ENCODE data around the gene GSDME.

The GSDME gene

DNA sequence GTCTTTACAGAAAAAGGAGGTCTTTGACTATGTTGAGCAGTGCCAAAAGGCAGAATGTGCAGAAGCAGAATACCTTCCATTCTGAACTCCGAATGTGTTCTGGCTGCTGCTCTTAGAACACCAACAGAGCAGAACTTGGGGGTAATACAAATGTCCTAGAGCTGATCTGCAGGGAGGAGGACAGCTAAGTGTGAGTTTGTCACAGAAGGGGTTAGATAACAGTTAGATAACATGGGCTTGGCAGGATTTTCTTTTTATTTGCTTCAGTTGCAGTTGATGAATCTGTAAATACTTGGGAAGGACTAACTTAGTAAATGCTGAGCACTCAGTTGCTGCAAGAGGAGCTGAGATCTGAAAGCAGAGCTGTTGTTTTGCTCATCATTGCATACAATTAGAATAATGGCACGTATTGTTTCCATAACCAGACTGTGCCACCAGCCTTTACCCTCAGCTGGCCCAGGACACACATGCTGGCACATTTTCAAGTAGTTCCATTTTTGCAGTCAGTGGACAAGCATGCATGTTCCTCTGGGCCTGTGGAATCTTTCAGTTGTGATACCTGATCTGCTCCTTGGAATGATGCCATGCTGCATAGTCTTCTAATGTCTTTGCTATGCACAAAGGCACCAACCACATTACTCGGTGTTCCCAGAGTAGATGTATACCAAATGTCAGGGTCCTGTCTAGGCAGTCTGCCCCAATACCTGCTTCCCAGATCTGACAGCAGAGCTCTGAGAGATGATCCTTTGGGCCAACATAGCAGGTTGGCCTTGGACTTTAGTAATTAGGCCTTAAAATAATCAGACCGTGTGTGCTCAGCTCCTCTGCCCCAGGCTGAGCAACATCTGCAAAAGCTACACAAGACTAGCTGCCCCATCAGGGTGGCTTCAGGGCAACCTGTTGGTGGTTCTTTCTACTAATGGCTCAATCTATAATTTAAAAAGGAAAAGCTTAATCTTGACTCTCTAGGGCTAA lies 55.7 kb downstream of the GSDME start:
- peak; percentile 95 for DNase-seq

DNA sequence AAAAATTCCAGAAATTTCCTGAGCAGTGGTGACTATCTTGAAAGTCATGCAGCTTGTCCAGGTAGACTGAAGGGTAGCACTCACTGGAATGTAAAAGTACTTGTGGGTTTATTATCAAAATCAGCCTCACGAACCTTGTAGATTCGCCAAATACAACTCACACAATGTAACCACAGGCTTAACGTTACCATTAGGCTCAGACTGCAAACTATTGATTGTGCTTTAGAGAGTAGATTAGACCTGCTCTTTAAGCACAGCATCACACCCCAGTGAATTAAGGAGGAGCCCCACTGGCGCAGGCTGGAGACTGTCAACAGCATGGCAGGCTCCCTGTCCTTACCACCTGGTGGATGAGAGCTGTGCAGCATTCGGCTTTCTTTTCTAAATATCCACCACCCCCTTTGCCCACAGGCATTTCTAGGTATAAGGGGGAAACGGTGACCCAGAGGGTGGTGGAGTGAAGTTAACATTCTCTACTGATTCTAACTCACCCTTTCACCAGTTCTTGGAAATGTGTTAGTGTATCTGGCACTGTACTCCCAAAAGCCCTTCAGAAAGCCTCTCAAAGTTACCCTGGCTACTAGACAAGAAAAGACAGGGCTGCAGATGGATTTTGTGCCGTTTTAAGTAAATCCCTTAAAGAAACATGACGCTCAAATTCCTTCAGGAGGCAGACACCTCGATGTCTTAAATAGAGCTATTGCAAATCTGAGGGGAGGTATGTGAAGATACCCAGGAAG lies 56.6 kb downstream of the GSDME start:
- peak; percentile 97 for DNase-seq

DNA sequence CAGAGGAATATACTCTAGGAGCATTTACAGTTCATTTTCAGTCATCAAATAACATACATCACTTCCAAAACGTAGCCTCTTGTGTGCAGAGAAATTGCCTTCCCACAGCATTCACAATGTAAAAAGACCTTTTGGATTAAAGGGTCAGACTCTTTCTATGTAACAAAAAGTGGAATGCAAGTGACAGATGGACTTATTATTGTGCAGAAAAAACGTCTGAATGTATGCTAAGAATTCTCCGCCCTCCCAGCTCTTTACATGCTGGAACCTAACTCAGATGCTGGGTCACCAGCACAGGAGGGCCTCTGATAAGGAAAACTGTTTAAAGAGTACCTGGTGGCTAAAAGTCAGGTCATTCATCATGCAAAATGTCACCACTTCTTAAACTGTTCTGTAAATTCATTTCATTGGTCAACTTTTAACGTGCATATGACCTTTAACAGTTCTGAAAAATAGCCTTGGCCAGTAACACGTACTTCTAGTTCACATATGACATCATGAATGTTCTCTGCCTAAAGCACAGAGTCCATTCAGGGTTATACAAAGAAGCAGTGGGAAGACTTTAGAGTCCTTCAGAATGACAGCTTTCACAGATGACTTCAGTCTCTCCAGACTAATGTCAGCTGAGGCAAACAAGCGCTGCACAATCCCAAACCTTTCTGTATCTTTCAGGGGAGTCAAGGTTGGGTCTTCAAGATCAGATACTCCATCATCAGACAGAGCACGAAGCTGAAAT lies 58.6 kb downstream of the GSDME start:
- no peak for DNase-seq

GRCh38 chr7:24697416-24697815 lies 59.8 kb downstream of the GSDME start:
- no peak for DNase-seq

GRCh38 chr7:24692592-24692991 lies 64.7 kb downstream of the GSDME start:
- DNase-seq = no peak

DNA sequence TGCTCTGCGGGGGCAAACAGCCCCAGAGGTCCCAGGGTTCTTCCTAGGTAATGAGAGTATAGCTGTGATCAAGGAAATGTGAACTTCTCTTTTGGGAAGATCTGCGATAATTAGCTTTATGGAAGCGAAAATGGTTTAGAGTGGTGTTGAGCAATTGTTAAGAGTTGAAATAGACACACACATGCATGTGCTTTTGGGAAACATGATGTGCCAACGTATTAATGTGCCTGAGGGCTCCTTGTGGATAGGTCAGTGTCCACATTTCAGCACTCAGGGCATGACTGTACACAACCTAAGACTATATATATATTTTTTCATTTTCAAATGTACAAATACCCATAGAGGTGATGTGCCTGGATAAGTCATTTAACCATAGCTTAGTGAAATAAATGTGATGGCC lies 67.0 kb downstream of the GSDME start:
- no peak for DNase-seq

GRCh38 chr7:24685708-24686107 lies 71.6 kb downstream of the GSDME start:
- no peak for DNase-seq

- DNase-seq = no peak
Measured at GRCh38 chr7:24670782-24671181, 86.5 kb downstream of the GSDME start.

GRCh38 chr7:24669971-24670591 lies 87.2 kb downstream of the GSDME start:
- DNase-seq = no peak

GRCh38 chr7:24668927-24669635 lies 88.2 kb downstream of the GSDME start:
- DNase-seq = peak; percentile 68

GRCh38 chr7:24665564-24666294 lies 91.5 kb downstream of the GSDME start:
- DNase-seq = peak; percentile 46

DNA sequence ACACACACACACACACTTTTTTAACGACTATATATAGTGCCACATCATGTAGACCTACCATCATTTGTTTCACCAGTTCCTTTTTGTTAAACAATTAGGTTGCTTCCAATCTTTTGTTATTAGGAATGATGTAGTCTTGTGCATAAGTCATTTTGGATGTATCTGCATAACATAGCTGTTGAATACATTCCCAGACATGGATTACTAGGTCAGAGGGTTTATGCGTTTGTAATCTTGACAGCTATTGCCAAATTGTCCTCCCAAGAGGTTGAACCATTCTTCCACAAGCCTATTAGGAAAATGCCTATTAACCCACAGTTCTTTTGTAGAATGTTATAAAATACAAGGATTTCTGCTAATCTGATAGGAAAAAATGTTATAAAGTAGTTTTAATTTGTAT lies 96.7 kb downstream of the GSDME start:
- DNase-seq = peak; percentile 48

DNA sequence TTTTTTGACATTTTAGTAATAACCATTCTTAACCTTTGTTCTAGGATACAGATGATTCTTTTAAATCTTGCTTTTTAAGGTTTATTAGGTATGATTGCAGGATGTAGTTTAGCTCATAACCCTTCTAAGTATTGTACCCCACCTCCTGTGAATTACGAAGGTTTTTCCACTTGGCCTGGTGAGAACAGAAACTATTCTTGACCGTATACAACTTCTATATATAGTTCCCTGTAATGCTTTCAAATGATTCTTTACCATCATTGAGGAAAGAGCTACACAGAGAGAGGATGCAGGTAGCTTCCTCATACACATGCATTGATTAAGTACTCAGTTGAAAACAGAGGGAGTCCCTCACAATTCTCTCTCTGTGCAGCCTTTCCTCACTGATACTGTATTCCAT lies 97.8 kb downstream of the GSDME start:
- no peak for DNase-seq

- DNase-seq = no peak
Measured at GRCh38 chr7:24657980-24658379, 99.3 kb downstream of the GSDME start.

DNA sequence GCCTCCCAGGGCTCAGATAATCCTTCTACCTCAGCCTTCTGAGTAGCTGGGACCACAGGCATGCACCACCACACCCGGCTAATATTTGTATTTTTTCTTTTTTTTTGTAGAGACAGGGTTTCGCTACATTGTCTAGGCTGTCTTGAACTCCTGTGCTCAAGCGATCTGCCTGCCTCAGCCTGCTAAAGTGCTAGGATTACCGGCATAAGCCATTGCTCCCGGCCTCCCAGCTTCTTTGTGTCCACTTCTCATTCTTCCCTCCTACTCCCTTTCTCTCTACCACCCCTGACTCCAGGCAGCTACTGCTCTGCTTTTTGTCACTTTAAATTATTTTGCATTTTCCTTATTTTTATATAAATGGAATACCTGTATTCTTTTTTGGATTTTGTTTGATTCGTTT lies 100.7 kb downstream of the GSDME start:
- no peak for DNase-seq

DNA sequence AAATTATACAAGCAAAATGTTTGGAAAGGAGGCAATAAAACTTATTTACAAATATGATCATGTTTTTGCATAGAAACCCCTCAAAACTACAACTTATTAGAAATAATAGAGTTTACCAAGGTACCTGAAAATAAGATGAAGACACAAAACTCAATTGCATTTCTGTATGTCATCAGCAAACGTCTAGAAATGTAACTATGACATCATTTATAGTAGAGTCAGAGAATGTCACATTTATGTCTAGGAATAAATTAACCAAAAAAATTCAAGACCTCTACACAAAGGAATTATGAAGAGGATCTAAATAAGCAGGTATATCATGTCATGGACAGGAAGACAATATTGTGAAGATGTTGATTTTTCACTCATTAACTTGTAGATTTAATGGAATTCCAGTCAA lies 103.0 kb downstream of the GSDME start:
- no peak for DNase-seq

DNA sequence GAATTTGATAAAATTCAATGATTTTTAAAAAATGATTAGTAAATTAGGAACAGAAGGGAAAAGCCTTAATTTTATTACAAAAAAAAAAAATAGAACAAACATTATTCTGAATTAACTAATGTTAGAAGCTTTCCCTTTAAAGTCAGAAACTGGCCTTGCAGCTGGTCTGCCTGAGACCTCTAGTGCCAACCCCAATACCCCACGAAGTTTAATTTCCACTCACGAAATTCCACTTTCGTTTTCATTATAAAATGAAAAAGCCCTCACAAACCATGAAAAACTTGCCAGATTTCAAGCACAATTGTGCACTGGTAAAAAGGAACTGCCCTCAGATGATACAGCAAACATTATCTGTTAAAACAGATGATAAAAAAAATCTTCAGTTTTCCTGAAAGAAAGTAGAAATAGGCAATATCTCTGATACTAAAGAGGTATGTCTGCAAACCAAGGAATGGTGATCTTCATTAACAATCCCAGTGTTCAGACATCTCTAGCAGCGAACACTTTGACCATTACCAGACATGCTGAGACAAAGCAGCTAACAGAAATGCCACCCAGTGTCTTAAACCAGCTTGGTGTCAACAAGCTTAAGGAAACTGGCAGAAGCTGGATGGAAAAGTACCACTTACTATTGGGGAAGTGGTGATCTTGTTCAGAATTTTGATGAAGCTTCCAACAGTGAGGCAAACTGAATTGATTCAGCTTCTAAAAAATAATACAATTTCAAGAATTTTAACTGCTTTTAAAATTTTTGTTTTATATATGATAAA lies 103.8 kb downstream of the GSDME start:
- no peak for DNase-seq

DNA sequence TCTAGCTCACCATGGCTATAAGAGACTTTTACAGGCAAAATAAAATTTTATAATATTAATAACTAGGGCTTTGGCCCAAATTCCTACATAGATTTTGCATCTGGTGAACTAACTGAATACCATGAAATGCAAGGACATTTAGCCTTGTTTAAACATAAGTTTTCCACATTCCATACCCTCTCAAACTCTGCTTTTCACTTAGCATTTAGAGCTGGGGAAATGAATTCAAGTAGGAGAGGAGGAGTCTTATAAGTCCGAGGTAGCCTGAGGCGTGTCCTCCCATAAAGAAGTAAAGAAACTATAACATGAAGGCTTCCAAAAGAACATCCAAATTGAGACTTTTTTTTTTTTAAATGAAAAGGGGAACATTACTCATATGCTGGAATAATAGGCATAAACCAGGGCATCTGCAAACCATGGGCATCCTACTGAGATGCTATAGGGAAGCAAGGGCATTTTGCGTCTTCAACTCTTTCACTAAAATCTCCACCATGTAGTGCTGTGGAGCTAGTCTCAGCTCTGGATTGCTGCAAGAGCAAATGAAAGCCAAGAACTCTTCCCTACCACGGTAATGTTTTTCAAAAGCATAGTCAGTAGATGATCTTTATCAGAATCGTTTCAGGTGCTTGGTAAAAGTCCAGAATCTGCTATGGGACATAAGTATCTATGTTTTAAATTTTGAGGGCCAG lies 104.9 kb downstream of the GSDME start:
- no peak for DNase-seq

Measured in NCI-H226 (cell line).